Activated CD8-positive, alpha-beta T cell treated with anti-CD3 and anti-CD28 coated beads for 36 hours (primary cell): ENCODE measurements around the gene TMEM143. TPM values are rescaled to one million over a fixed set of nuclear protein-coding genes. Genes with fewer than 3 reads are reported as not detected.

Experiments used
- ATAC-seq: fragments of 200-7000 bp; cut with Tn5 transposase; one replicate; pipeline ENCODE4 v1.10.0; 2021; ENCODE audit warnings: mild to moderate bottlenecking, moderate library complexity
- CTCF ChIA-PET: fragments of 350-600 bp; sonication (Branson Sonifier 250); formaldehyde crosslinking; loops from one replicate; lab custom pipeline; 2021; ENCODE audit warnings: antibody characterized with exemption; lab: Charles Lee
- POLR2A ChIA-PET: fragments of 350-600 bp; sonication (Branson Sonifier 250); formaldehyde crosslinking; loops from one replicate; lab custom pipeline; 2021; ENCODE audit warnings: antibody characterized with exemption; lab: Charles Lee
- DNase-seq: peaks from one replicate; pipeline ENCODE4 v3.0.0-alpha.2; 2020
- H3K27ac Mint-ChIP-seq: one replicate; pipeline ENCODE4 v1.8.0; 2021; ENCODE audit warnings: mild to moderate bottlenecking, mixed read lengths
- H3K27me3 Mint-ChIP-seq: one replicate; pipeline ENCODE4 v1.8.0; 2021; ENCODE audit warnings: mixed read lengths
- H3K36me3 Mint-ChIP-seq: one replicate; pipeline ENCODE4 v1.8.0; 2021; ENCODE audit warnings: low read depth, mixed read lengths
- H3K4me1 Mint-ChIP-seq: one replicate; pipeline ENCODE4 v1.8.0; 2021; ENCODE audit warnings: low read depth, mixed read lengths
- H3K4me3 Mint-ChIP-seq: one replicate; pipeline ENCODE4 v1.8.0; 2021; ENCODE audit warnings: mild to moderate bottlenecking, moderate library complexity, mixed read lengths
- H3K9me3 Mint-ChIP-seq: one replicate; pipeline ENCODE4 v1.8.0; 2021; ENCODE audit warnings: mixed read lengths
- intact Hi-C: fragments of 100-400 bp; cut with micrococcal nuclease; formaldehyde crosslinking; loops from one replicate; pipeline ENCODE4 v1.10.0; 2022
- total RNA-seq, 2 experiments: library from RNA; stranded (reverse); gene quantifications; one replicate each; pipeline ENCODE4 v1.2.3, GENCODE V29; 2021
- TF ChIP-seq, protein P1 (sequence below): fragments of 200-600 bp; IDR thresholded peaks from one replicate; pipeline ENCODE4 v1.8.0; 2022; ENCODE audit warnings: antibody characterized with exemption, mild to moderate bottlenecking

TMEM143 gene
- total RNA-seq, 2 experiments from 2014 or later: 19.4 to 21.7 TPM

DNA sequence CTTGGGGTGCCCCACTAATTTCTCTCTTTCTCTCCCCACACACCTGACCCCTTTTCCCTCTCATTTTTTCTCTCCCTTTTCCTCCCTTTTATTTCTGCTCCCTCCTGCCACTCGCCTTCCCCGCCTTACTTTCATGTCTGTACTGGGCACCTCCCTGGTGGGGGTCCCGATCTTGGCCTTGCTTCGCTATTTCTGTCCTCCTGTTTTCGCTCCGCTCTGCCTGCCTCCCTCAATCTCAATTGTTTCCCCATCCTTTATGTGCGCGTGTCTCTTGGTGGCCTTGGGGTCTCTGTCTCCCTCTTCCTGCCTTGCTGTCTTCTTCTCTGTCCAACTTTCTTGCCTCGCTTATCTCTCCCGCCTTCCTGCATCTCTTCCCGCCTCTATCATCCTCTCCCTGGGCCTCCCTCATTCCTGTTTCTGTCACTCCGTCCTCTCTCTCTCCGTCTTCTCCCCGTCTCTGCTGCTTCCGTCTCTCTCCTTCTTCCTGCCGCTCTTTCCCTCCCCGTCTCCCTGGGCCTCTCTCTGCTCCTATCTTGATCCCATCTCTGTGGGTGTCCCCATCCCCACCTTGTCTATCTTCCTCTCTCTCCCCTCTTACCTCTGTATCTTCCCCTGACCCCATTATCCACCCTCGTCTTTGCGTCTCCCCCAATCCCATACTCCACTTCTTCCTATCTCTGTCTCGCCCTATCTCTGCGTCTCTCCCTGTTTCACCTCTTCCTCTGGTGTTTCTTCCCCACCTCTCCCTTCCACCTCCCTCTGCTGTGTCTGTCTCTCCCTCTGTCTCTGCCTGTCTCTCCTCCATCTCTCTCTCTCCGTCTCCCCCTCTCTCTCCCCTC is 33.7 kb upstream of the TMEM143 start:
- no peak for DNase-seq
- Mint-ChIP-seq H3K9me3 (peaks cover 6% of the 10 kb centered on the region), H3K4me1 (peaks cover 42% of the 10 kb centered on the region), H3K27ac (peak overlapping the region; percentile 81), H3K36me3 (no peaks in the 10 kb centered on the region), H3K27me3 (peaks cover 41% of the 10 kb centered on the region), H3K4me3 (peak overlapping the region; percentile 82)
- no peak for ATAC-seq
- POLR2A ChIA-PET: no interaction called here
- CTCF ChIA-PET: no interaction called here
- intact Hi-C loops: no loop called here
- TF ChIP-seq, protein P1, sequence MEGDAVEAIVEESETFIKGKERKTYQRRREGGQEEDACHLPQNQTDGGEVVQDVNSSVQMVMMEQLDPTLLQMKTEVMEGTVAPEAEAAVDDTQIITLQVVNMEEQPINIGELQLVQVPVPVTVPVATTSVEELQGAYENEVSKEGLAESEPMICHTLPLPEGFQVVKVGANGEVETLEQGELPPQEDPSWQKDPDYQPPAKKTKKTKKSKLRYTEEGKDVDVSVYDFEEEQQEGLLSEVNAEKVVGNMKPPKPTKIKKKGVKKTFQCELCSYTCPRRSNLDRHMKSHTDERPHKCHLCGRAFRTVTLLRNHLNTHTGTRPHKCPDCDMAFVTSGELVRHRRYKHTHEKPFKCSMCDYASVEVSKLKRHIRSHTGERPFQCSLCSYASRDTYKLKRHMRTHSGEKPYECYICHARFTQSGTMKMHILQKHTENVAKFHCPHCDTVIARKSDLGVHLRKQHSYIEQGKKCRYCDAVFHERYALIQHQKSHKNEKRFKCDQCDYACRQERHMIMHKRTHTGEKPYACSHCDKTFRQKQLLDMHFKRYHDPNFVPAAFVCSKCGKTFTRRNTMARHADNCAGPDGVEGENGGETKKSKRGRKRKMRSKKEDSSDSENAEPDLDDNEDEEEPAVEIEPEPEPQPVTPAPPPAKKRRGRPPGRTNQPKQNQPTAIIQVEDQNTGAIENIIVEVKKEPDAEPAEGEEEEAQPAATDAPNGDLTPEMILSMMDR: no peak

DNA sequence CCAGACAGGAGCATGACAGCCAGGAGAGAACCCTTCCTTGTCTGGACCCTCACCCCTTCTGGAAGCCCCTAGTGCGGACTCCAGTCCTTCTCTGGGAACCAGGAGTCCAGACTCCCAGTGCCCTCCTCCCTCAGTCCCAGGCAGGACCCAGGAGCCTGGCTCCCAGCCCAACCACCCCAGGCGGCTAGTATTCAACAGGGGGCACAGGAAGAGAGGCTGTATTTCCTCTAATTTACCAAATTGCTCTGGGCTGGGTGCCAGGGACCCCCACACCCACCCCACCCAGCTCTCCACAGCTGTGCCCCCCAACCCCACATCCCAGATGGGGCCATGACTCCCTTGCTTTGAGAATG is 33.1 kb upstream of the TMEM143 start:
- peaks cover 41% of the 10 kb centered on the region for H3K27me3 Mint-ChIP-seq
- peaks cover 42% of the 10 kb centered on the region for H3K4me1 Mint-ChIP-seq
- intact Hi-C loops: no loop called here

DNA sequence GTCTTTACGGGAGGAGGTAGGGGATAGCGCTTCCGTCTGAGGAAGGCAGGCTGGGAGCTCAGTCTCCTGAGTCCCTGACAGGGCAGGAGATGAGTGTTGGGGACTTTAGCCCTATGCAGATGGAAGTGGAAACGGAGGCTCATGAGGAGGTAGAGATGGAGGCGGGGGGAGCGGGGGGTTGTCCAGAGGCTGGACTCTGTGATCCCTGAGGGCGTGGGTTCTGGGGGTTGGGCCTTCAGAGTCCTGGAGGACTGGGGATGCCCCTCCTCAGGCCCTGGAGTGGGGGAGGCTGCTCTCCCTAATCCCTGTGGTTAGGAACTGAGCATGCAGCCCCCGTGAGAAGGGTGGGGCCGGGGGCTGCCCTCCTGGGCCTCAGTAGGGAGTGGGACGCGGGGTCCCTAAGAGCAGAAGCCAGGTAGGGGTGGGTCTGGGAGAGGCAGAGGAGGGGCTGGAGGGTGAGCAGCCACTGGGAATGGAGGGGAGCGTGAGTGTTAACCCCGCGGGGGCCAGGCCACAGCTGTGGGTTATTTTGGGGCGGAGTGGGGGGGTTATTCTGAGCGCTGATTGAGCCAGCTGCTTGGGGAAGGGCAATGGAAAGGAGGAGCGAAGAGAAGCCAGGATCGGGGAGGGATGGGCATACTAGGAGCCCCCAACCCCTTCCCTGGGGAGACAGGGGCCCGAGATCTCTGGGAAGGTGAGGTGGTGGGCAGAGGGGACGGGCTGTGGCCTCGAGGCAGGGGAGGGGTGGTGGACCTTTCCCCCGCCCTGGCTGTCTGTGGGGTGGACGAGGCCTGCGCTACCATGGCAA is 32.5 kb upstream of the TMEM143 start:
- peaks cover 6% of the 10 kb centered on the region for H3K9me3 Mint-ChIP-seq
- CTCF ChIA-PET: interaction anchor here (3.1 kb wide), 1 partner anchor 45 kb away, joined by 8 read pairs; no protein-coding TSS in a partner anchor

More for the DNA sequence above, 33.1 kb upstream of the TMEM143 start:
- ChIA-PET POLR2A (no interaction called here), CTCF (no interaction called here)
- Mint-ChIP-seq H3K9me3 (peaks cover 6% of the 10 kb centered on the region), H3K4me3 (no peak overlapping the region), H3K36me3 (no peaks in the 10 kb centered on the region), H3K27ac (no peak overlapping the region)
- TF ChIP-seq, protein P1: no peak
- DNase-seq (no peak), ATAC-seq (no peak)

DNA sequence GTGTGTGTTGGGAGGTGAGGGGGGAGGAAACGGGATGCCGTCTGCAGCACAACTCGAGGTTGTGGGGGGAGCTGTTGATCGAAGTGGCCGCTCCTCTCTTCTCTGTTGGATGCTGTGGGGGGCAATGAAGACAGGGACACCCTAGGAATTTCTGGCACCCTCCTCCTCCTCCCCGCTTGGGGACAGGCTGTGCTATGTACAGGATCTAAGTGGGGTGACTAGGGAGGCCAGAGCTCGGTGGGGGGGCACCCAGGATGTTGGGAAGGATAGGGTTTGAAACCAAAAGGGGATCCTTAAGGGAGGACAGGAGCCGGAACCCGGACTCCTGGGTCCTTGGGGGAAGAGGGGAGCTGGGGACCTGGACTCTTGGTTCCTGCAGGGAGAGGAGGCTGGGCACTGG is 31.8 kb upstream of the TMEM143 start:
- peaks cover 6% of the 10 kb centered on the region for H3K9me3 Mint-ChIP-seq
- no peak for ATAC-seq
- H3K36me3 Mint-ChIP-seq: no peaks in the 10 kb centered on the region
- peaks cover 45% of the 10 kb centered on the region for H3K4me1 Mint-ChIP-seq
- no peak for DNase-seq
- intact Hi-C loops: no loop called here
- H3K4me3 Mint-ChIP-seq: no peak overlapping the region
- H3K27ac Mint-ChIP-seq: no peak overlapping the region
- POLR2A ChIA-PET: interaction anchor here (0.6 to 1.3 kb wide), 6 partner anchors 19 to 1798 kb away, joined by 3 to 5 read pairs (median 4); partner anchors contain the start of genes EMP3 and RPL18
- CTCF ChIA-PET: interaction anchor here (3.1 kb wide), 1 partner anchor 44 kb away, joined by 8 read pairs; no protein-coding TSS in a partner anchor
- TF ChIP-seq, protein P1: no peak
- H3K27me3 Mint-ChIP-seq: peaks cover 41% of the 10 kb centered on the region

More for the DNA sequence above, 32.5 kb upstream of the TMEM143 start:
- Mint-ChIP-seq H3K36me3 (no peaks in the 10 kb centered on the region), H3K27me3 (peaks cover 41% of the 10 kb centered on the region), H3K4me3 (no peak overlapping the region), H3K4me1 (peaks cover 45% of the 10 kb centered on the region), H3K27ac (no peak overlapping the region)
- TF ChIP-seq, protein P1: no peak
- no peak for ATAC-seq
- DNase-seq: no peak
- POLR2A ChIA-PET: interaction anchor here (0.6 to 1.1 kb wide), 4 partner anchors 18 to 1798 kb away, joined by 3 to 5 read pairs (median 4); partner anchors contain the start of gene RPL18
- intact Hi-C loops: no loop called here
